Bronchial epithelial cell (primary cell): Measurements from ENCODE around the gene IGFL4. TPM values are rescaled to one million over a fixed set of nuclear protein-coding genes. Genes with fewer than 3 reads are reported as not detected.

Source experiments
- DNase-seq: peaks from one replicate; pipeline ENCODE4 v3.0.0-alpha.2; 2010; ENCODE audit warnings: low read depth
- FAIRE-seq: peaks from 2 replicates; lab custom pipeline; 2011; peaks lifted over from hg19 to GRCh38; lab: Jason Lieb, UNC
- H3K27me3 ChIP-seq: 2 replicates; pipeline ENCODE4 v1.5.1; 2011; ENCODE audit warnings: low read length; ENCODE audit not compliant: control insufficient read depth, insufficient read depth
- H3K36me3 ChIP-seq: 2 replicates; pipeline ENCODE4 v1.5.1; 2011; ENCODE audit warnings: low read length; ENCODE audit not compliant: control insufficient read depth, insufficient read depth
- H3K4me3 ChIP-seq: 2 replicates; pipeline ENCODE4 v1.5.1; 2011; ENCODE audit warnings: mild to moderate bottlenecking, low read depth, low read length, control low read depth
- CTCF ChIP-seq: IDR thresholded peaks from 2 replicates; pipeline ENCODE4 v1.5.1; 2011; ENCODE audit warnings: mild to moderate bottlenecking, moderate library complexity, low read length, control low read depth, inconsistent platforms; ENCODE audit not compliant: insufficient read depth, severe bottlenecking
- total RNA-seq: library from RNA; depleted of rRNA; stranded (reverse); fragments of >200 nt; gene quantifications from 2 replicates; pipeline ENCODE4 v1.2.1, GENCODE V29; 2014

Gene IGFL4
- total RNA-seq, 1 donor from 2014 or later = not detected

DNA sequence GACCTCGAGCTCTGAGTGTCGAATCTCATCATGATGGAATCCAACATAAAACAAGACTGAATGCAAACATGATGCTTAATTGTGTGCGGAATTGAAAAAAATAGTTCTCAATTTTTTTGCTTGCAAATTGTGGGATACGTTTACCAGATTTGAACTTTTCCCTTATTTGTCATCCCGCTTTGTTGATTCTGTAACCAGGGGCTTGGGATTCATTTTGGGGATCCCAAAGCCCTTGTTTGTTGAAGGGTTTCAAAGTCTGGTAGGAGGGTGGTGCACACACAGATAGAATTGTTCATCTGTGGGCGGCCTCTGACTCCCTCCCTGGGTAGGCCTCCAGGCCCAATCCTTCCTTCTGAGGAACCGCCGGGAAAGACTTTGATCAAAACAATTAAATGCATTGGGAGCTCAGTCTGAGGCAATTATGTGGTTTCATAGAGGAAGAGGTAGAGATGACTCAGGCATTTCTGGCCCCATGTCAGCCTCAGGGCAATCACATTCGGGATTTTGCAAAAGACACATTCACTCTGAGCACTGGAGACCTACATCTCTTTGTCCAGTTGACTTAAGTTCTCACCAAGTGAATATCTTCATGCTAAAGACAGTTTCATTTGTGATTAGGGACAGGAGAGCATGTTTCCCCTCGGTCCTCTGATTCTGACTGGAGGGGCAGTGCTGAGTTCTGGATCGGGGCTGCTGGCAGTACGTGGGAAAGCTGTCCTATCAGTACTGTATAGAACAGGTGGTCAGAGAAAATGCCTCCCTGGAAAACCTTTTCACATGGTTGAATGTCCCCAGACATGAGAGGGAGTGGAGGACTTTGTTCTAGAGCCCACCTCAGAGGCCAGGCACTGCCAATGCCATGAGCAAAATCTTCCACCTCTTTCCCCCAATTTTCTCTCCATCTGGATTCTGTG, 27.8 kb upstream of the IGFL4 start:
- FAIRE-seq (peak; percentile 99), DNase-seq (peak; percentile 96)
- TF ChIP-seq CTCF = no peak
- H3K4me3 ChIP-seq = no peak overlapping the region
- no peaks in the 10 kb centered on the region for H3K36me3 ChIP-seq
- peaks cover 16% of the 10 kb centered on the region for H3K27me3 ChIP-seq

DNA sequence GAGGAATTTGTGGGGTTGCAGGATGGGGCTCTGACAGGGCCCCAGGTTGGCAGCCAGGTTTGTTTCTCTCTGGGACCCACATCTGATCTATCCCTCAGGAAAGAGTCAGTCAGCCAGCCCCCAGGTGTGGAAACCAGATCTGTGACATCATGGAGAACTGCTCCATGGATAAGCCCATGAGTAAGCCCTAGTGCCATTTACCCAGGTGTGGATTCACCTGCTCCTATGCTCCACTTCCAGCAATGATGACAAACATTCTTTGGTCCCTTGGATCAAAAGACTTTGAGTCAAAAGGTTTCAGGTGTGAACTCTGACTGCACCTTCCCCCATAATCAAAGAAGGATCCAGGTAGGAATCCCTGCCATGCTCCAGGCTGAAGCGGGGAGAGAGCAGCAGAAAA, 26.9 kb upstream of the IGFL4 start:
- Histone ChIP-seq H3K36me3 (no peaks in the 10 kb centered on the region), H3K4me3 (no peak overlapping the region), H3K27me3 (peaks cover 16% of the 10 kb centered on the region)
- TF ChIP-seq CTCF = no peak
- FAIRE-seq = peak; percentile 13
- DNase-seq = no peak

- H3K4me3 ChIP-seq = no peak overlapping the region
- FAIRE-seq (no peak), DNase-seq (no peak)
- H3K36me3 ChIP-seq = no peaks in the 10 kb centered on the region
- H3K27me3 ChIP-seq = peaks cover 13% of the 10 kb centered on the region
- TF ChIP-seq CTCF = no peak
These were observed 25.7 kb upstream of the IGFL4 start for GRCh38 chr19:46066471-46066870.

- no peak for TF ChIP-seq CTCF
- FAIRE-seq (no peak), DNase-seq (peak; percentile 75)
- H3K4me3 ChIP-seq = no peak overlapping the region
- peaks cover 13% of the 10 kb centered on the region for H3K27me3 ChIP-seq
- no peaks in the 10 kb centered on the region for H3K36me3 ChIP-seq
These were observed 24.8 kb upstream of the IGFL4 start for GRCh38 chr19:46065486-46066071.

- no peaks in the 10 kb centered on the region for H3K36me3 ChIP-seq
- FAIRE-seq = no peak
These were observed 22.4 kb upstream of the IGFL4 start for GRCh38 chr19:46063201-46063600.

More at GRCh38 chr19:46063201-46063600, 22.4 kb upstream of the IGFL4 start:
- TF ChIP-seq CTCF = no peak
- peaks cover 13% of the 10 kb centered on the region for H3K27me3 ChIP-seq
- no peak for DNase-seq
- H3K4me3 ChIP-seq = no peak overlapping the region
